Activated T-helper 2 cell treated with anti-CD3 and anti-CD28 coated beads, Interferon-gamma antibody, Interleukin-2, Interleukin-4, amounts not matched to agents 10 μg/mL and 5 μg/mL and 100 μg/mL, durations not matched to agents 14 hours and 24 hours and 36 hours (primary cell): ENCODE results near the gene ACTL8. TPM values are rescaled to one million over a fixed set of nuclear protein-coding genes. Genes with fewer than 3 reads are reported as not detected.
"Not testable (repeated sequence)": the region's sequence is repeated elsewhere in the genome, so short reads cannot be mapped to it uniquely, and the experiment has no call there.

Experiments
- DNase-seq: peaks from one replicate; pipeline ENCODE4 v3.0.0; 2021; ENCODE audit warnings: low spot score
- H3K27ac Mint-ChIP-seq: one replicate; pipeline ENCODE4 v1.8.0; 2021; ENCODE audit warnings: mixed read lengths
- H3K27me3 Mint-ChIP-seq: one replicate; pipeline ENCODE4 v1.8.0; 2021; ENCODE audit warnings: low read depth, mixed read lengths
- H3K36me3 Mint-ChIP-seq: one replicate; pipeline ENCODE4 v1.8.0; 2021; ENCODE audit warnings: low read depth, mixed read lengths
- H3K4me1 Mint-ChIP-seq: one replicate; pipeline ENCODE4 v1.8.0; 2021; ENCODE audit warnings: low read depth, mixed read lengths
- H3K4me3 Mint-ChIP-seq: one replicate; pipeline ENCODE4 v1.8.0; 2021; ENCODE audit warnings: low read depth, mild to moderate bottlenecking, moderate library complexity, mixed read lengths
- H3K9me3 Mint-ChIP-seq: one replicate; pipeline ENCODE4 v1.8.0; 2021; ENCODE audit warnings: mixed read lengths
- intact Hi-C: fragments of 100-400 bp; cut with micrococcal nuclease; formaldehyde crosslinking; loops from one replicate; pipeline ENCODE4 v1.15.1; 2023
- total RNA-seq: library from RNA; stranded (reverse); gene quantifications from 2 replicates; pipeline ENCODE4 v1.2.3, GENCODE V29; 2022

Gene ACTL8
- total RNA-seq, 1 donor from 2014 or later = not detected

DNA sequence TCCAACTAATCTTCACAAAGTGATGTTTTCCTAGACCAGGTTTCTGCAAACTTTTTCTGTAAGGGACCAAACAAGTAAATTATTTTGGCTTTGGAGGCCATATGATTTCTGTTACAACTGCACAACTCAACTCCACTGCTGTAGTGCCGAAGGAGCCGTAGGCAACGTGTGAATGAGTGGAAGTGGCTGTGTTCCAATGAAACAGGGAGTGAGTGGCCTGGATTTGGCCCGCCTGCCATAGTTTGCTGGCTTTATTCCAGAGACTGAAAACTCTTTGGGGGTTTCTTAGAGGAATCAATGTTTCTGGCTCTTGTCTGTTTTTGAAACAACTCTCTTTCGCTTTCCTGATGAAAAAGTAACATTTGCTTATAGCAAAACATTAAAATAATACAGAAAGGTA lies 12.6 kb upstream of the ACTL8 start:
- intact Hi-C loops = no loop called here
- DNase-seq = no peak
- H3K27me3 Mint-ChIP-seq = no peaks in the 10 kb centered on the region
- no peaks in the 10 kb centered on the region for H3K4me1 Mint-ChIP-seq
- no peaks in the 10 kb centered on the region for H3K9me3 Mint-ChIP-seq
- H3K4me3 Mint-ChIP-seq = no peak overlapping the region
- H3K36me3 Mint-ChIP-seq = no peaks in the 10 kb centered on the region
- H3K27ac Mint-ChIP-seq = no peak overlapping the region

DNA sequence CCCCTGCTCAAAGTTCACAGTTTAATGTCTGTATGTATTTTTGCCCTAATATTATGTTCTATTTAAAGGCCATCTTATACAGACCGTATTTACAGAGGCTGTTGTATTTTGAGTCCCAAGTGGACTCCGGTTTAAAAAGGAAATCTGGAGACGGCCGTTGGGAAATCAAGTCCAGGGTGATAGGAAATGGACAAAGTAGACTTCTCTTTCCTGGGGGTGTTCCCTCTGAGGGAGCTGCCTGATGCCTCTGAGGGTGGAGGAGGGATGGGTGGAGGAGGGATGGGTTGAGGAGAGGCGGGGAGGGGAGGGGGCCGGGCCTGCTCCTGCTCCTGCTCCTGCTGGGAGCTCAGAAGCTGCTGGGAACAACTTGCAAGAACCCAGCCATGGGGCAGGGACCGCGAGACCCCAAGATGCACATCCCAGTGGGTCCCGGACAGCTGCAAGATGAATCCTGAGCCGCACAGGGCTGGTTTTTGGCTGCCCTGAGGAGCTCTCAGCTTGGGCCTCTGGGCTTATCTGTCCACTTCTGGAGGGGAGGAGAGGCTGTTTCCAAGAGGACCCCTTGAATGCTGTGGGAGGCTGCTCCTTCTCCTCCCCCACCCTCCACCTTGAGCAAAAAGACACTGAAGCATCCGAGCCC lies 12.0 kb upstream of the ACTL8 start:
- Mint-ChIP-seq H3K4me3 (no peak overlapping the region), H3K9me3 (no peaks in the 10 kb centered on the region), H3K27ac (no peak overlapping the region), H3K36me3 (no peaks in the 10 kb centered on the region), H3K4me1 (no peaks in the 10 kb centered on the region), H3K27me3 (no peaks in the 10 kb centered on the region)
- no peak for DNase-seq
- intact Hi-C loops = no loop called here

DNA sequence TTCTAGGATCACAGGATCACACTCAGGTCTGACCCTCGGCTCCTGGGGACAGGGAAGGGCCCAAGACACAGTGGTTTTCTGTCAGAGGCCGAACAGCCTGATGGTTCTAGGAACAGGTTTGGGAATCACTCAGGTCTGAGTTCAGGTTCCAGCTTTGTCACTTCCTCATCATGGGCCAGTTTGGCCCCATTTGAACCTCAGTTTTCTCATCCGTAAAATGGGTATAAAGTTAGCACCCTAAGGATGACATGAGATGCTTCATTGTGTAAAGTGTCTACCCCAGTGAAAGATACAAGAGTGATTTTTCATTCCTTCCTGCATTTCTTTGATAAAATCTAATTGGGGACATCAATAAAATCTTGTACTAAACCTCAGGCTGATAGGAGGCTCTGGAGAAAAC lies 11.2 kb upstream of the ACTL8 start:
- Mint-ChIP-seq H3K4me1 (no peaks in the 10 kb centered on the region), H3K9me3 (no peaks in the 10 kb centered on the region), H3K27ac (no peak overlapping the region), H3K4me3 (no peak overlapping the region), H3K36me3 (no peaks in the 10 kb centered on the region), H3K27me3 (no peaks in the 10 kb centered on the region)
- intact Hi-C loops = no loop called here
- DNase-seq = no peak

DNA sequence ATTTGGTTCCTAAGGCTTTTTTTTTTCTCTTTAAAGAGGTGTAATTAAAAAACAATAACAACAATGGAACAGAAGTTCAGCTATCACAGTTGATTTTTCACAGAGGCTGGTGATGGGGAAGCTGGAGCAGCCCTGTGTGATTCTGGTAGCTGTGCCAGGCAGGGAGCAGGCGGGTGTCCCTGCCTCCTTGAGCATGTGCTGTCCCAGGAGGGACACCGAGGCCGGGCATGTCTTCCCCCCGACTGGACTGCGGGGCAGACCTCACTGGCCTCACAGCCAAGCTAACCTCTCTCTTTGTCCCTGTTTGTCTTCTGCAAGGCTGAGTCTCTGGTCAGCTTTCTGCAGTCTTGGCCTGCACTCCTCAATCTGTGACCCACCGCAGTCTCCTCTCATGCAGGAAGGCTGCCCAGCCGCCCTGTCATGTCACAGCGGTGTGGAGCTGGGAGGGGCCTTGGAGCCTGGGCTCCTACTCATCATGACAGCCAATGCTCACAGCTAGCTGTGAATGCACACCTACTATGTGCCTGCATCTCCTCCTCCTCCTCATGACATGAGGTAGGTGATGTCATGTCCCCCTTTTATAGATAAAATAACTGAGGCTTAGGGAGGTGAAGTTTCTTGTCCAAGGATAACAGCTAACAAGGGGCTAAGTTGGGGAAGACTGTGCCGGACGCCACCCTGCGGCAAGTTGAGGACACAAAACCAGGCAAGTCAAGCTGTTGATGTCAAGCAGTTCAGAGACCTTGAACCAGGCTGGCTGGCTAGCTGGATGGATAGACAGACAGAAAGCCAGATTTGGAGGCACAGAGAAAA lies 10.3 kb upstream of the ACTL8 start:
- intact Hi-C loops = no loop called here
- H3K9me3 Mint-ChIP-seq = no peaks in the 10 kb centered on the region
- no peaks in the 10 kb centered on the region for H3K27me3 Mint-ChIP-seq
- no peak for DNase-seq
- H3K4me3 Mint-ChIP-seq = no peak overlapping the region
- H3K36me3 Mint-ChIP-seq = no peaks in the 10 kb centered on the region
- no peak overlapping the region for H3K27ac Mint-ChIP-seq
- no peaks in the 10 kb centered on the region for H3K4me1 Mint-ChIP-seq

DNA sequence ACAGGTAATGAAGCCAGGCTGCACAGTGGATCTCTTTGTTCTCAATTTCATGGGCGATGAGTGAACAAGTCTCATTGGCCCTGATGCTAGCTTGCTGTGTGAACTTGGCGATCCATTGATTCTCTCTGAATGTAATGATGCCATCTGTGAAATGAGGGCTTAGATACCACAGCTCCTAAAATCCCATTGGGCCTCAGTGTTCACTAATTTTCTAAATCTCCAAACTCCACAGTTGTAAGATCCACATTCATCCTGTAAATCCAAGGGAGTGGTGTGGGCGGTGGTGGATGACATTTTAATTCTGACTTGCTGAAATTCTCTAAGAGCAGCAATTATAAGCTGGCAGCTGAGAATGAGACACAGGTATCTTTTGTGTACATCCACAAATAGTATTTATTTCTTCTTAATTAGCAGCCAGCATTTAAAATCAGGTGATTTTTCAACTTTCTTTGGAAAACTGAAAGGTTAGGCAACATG lies 9.6 kb upstream of the ACTL8 start:
- no peaks in the 10 kb centered on the region for H3K4me1 Mint-ChIP-seq
- H3K9me3 Mint-ChIP-seq = no peaks in the 10 kb centered on the region
- intact Hi-C loops = no loop called here
- H3K27me3 Mint-ChIP-seq = no peaks in the 10 kb centered on the region
- DNase-seq = no peak
- no peak overlapping the region for H3K27ac Mint-ChIP-seq
- H3K36me3 Mint-ChIP-seq = no peaks in the 10 kb centered on the region
- H3K4me3 Mint-ChIP-seq = no peak overlapping the region

DNA sequence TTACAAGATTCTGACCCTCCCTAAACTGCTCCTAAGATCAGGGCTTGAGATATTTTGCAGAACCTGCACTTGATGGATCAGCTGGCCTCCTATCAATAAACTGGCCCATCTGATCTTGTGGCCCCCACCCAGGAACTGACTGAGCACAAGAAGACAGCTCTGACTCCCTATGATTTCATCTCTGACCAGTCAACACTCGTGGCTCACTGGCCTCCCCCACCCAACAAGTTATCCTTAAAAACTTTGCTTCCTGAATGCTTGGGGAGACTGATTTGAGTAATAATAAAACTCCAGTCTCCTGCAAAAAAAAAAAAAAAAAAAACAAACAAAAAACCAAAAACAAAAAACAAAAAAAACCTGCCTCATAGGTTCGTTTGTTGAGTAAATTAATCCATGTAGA lies 8.9 kb upstream of the ACTL8 start:
- DNase-seq, H3K9me3 Mint-ChIP-seq, intact Hi-C loops, H3K27ac Mint-ChIP-seq, H3K4me3 Mint-ChIP-seq, H3K36me3 Mint-ChIP-seq, H3K4me1 Mint-ChIP-seq, H3K27me3 Mint-ChIP-seq: not testable (repeated sequence)

DNA sequence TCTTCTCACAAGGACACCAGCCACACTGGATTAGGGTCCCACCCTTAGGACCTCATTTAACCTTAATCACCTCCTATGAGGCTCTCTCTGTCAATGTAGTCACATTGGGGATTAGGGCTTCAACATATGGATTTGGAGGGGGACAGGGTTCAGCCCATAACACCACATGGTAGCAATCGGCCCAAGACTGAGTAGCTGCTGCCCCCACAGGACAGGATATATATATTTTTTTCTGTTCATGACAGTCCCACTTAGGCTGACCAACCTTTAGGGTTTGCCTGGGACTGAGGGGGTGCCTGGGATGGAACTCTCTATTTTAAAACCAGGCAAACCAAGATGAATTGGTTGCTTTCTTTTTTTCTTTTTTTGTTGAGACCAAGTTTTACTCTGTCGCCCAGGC lies 8.2 kb upstream of the ACTL8 start:
- no peaks in the 10 kb centered on the region for H3K4me1 Mint-ChIP-seq
- H3K36me3 Mint-ChIP-seq = no peaks in the 10 kb centered on the region
- no peaks in the 10 kb centered on the region for H3K27me3 Mint-ChIP-seq
- H3K9me3 Mint-ChIP-seq = peaks cover under 1% of the 10 kb centered on the region
- no peak for DNase-seq
- H3K27ac Mint-ChIP-seq = no peak overlapping the region
- H3K4me3 Mint-ChIP-seq = no peak overlapping the region
- intact Hi-C loops = no loop called here

DNA sequence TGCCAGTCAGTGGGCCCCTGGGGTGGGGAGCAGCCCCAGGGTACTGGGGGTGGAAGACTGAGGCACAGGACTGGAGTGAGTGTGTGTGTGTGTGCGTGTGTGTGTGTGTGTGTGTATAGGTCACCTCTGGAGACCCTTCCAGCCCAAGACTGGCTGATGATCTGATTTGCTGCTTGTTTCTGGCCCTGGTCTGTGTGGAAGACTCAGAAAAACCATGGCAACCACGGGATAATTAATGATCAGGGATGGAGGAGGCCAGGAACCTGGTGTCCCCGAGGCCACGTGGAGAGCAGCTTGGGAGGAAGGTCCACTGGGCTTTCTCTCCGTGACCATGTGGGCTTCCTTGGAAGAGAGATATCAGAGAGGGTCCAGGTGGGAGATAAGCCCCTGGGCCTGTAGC lies 4.8 kb upstream of the ACTL8 start:
- Mint-ChIP-seq H3K4me1 (no peaks in the 10 kb centered on the region), H3K4me3 (no peak overlapping the region), H3K36me3 (no peaks in the 10 kb centered on the region), H3K27me3 (no peaks in the 10 kb centered on the region), H3K9me3 (peaks cover 25% of the 10 kb centered on the region), H3K27ac (no peak overlapping the region)
- no peak for DNase-seq
- intact Hi-C loops = no loop called here

DNA sequence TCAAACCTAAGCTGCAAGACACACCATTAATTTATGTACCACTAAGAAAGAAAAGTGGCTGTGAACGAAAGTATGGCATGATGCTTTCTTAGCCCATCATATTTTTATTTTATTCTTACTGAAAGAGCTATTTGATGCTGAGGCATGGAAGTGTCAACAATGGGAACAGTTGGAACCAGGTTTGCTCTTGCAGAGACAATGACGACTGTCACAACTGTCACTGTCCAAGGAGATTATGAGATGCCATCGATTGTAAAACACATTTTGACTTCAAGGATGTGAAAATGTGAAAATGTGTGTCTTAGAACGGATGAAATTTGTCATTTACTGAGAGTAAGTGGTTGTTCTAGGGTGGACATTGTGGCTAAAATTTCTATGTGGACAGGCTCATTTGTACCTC lies 2.8 kb upstream of the ACTL8 start:
- intact Hi-C loops = no loop called here
- H3K27ac Mint-ChIP-seq = no peak overlapping the region
- peaks cover 39% of the 10 kb centered on the region for H3K9me3 Mint-ChIP-seq
- DNase-seq = no peak
- H3K27me3 Mint-ChIP-seq = no peaks in the 10 kb centered on the region
- no peaks in the 10 kb centered on the region for H3K4me1 Mint-ChIP-seq
- no peak overlapping the region for H3K4me3 Mint-ChIP-seq
- H3K36me3 Mint-ChIP-seq = no peaks in the 10 kb centered on the region

DNA sequence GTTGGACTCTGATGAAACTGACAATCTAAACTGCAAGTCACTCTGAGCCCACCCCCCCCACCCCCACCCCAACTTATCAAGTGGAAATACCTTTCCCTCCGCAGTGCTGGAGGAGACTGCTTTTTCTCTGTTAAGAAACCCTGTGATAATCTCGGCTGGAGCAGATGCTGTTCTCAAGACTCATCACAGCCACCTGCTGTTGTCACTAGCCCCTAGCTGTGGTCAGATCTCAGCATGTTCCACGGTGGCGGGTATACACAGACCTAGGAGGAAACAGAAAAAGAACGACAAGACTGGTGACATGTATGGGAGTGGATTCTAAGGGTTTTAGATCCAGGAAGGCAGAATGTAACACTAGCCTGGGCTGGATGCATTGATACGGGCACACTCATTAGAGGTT lies 2.3 kb downstream of the ACTL8 start:
- Mint-ChIP-seq H3K9me3 (peaks cover 67% of the 10 kb centered on the region), H3K27me3 (no peaks in the 10 kb centered on the region), H3K27ac (no peak overlapping the region), H3K4me1 (no peaks in the 10 kb centered on the region), H3K36me3 (no peaks in the 10 kb centered on the region), H3K4me3 (no peak overlapping the region)
- intact Hi-C loops = no loop called here
- no peak for DNase-seq

DNA sequence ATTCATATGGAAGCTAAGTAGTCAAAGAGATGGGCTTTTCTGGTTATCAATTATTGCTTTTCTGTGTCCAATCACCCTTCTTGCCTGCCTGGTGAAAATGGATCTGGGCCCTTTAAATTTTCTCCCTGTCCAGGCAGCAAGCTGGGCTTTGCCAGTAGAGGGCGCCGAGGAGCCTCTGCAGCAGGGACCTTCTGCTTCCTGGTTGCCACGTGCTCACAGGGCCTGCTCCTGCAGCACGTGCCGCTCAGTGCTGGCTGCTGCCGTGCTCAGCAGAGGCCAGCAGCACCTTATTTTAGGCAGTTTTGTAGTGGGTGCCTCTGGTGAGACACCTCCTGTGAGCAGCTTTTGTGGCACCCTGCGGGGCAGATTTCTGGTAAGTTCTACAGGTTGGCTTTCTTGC lies 4.0 kb downstream of the ACTL8 start:
- Mint-ChIP-seq H3K4me1 (no peaks in the 10 kb centered on the region), H3K36me3 (no peaks in the 10 kb centered on the region), H3K4me3 (no peak overlapping the region), H3K9me3 (peaks cover 55% of the 10 kb centered on the region), H3K27me3 (no peaks in the 10 kb centered on the region), H3K27ac (no peak overlapping the region)
- no peak for DNase-seq
- intact Hi-C loops = no loop called here

DNA sequence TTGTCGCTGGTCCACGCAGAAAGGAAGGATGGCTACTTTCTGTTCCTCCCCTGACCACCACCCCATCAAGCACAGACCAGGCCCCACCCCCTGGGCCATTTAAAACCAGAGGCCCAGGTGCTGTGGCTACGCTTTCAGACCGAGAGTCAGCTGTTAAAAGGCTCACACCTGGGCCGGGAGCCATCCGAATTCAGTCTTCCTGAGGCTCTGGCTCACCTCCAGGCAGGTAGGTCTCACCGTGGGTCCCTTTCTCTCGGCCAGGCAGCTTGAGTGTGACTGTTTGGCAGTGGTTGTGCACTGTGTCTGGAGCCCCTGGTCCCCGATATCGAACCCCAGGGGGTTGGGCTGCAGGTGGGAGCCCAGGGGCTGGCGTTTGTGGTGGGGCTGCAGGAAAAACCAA lies 7.2 kb downstream of the ACTL8 start:
- DNase-seq = no peak
- Mint-ChIP-seq H3K9me3 (peaks cover 35% of the 10 kb centered on the region), H3K4me1 (no peaks in the 10 kb centered on the region), H3K27ac (no peak overlapping the region), H3K4me3 (no peak overlapping the region), H3K36me3 (no peaks in the 10 kb centered on the region), H3K27me3 (no peaks in the 10 kb centered on the region)
- intact Hi-C loops = no loop called here

DNA sequence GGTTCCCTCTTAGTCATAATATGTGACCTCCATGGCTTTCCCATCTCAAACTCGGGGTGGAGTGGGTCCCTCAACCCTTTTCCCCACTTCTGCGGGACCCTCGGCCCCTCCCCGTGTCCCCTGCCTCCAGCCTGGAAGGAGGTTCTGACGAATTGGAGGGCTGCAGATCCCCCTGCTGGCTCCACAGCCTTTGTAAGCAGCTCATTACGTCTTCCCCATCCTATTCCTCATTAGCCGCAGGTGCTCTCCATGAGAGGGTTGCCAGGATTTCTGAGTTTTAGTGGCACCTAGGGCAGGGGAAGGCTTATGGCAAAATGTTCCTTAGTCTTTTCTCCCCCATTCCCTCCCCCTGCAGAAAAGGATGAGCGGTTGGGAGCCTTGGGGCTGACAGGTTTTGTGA lies 8.3 kb downstream of the ACTL8 start:
- H3K4me3 Mint-ChIP-seq = no peak overlapping the region
- H3K36me3 Mint-ChIP-seq = no peaks in the 10 kb centered on the region
- H3K27ac Mint-ChIP-seq = no peak overlapping the region
- H3K9me3 Mint-ChIP-seq = peaks cover 24% of the 10 kb centered on the region
- DNase-seq = no peak
- no peaks in the 10 kb centered on the region for H3K4me1 Mint-ChIP-seq
- intact Hi-C loops = no loop called here
- H3K27me3 Mint-ChIP-seq = no peaks in the 10 kb centered on the region
